Measurements from ENCODE around the gene FBXO9.

Gene FBXO9

DNA sequence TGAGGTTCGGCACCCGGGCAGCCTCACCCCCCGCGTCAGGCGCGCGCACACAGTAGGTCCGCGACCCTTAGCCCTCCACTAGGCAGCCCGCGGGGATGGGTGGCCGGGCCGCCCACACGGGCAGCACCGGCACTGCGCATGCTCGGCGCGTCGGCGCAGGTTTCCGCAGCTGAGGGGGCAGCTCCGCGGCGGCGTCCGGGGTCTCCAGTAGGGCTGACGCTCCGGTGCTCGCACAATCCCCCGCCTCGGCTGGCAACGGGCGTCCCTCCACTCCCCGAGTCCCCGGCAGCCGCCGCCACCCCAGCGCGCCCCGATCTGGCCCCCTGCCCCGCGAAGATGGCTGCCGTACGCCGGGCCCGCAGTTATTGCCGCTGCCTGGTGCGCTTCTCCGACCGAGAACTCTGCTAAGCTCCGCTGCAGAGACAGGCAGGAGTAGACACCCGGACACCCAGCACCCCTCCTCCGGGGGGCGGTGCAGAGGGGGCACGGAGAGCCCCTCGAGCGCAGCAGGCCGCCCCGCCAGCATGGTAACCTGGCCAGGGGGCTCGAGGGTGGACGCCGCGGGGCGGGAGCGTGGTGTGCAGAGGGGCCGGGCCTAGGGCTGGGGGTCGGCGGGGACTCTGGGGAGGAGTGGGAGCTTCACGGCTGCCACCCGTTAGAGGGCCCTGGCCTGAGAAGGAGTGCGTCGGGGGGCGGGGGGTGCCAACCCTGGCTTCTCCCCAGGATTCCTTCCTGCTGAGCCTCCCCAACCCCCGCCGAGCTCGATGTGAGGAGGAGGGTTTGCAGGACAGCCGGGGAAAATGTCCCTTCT, at the start of gene FBXO9:
FBXO9 (plus strand) TSS at position 139 of the 811 bp plus-strand sequence; CDS start at position 525, 386 bp downstream.
- no peak for DNase-seq

GRCh38 chr6:53015486-53015885, 49.7 kb upstream of the FBXO9 start:
- no peak for DNase-seq

DNA sequence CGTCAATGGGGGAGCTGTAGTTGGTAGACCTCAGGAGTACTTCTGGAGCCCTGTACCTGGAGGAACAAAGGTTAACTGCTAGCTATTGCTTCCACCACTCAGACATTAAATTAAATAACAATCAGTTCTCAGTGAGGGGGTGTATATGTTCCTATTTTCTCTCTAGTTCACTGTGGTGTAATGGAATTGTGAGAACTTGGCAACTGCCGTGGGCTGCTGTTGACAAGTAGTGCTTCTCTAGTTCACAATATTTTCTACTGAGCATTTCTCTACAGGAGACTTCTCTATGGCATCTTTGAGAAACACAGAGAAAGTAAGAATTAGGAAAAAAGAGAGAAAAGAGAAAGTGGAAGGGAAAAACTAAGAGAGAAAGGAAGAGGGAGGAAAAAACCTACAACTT, 46.8 kb upstream of the FBXO9 start:
- no peak for DNase-seq

GRCh38 chr6:53020005-53020744, 45.0 kb upstream of the FBXO9 start:
- no peak for DNase-seq

GRCh38 chr6:53023323-53023722, 41.9 kb upstream of the FBXO9 start:
- DNase-seq: no peak

DNA sequence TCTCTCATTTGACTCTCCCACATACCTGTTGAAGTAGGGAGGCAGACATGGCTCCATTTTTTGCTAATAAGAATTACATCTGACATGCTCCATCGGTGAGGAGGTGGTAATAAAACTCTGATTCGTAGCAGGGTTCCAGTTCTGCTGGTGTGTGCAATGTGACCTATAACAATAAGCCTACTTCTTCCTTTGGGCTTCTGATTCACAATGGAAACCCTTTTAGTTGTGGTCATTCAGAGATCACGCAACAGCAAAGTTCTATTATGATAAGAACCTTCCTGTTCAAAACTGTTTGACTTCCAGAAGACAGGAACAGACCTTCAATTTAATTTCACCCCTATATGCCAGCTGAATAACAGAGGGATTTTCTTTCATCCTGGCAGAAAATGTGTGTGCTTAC, 38.7 kb upstream of the FBXO9 start:
- DNase-seq: no peak

DNA sequence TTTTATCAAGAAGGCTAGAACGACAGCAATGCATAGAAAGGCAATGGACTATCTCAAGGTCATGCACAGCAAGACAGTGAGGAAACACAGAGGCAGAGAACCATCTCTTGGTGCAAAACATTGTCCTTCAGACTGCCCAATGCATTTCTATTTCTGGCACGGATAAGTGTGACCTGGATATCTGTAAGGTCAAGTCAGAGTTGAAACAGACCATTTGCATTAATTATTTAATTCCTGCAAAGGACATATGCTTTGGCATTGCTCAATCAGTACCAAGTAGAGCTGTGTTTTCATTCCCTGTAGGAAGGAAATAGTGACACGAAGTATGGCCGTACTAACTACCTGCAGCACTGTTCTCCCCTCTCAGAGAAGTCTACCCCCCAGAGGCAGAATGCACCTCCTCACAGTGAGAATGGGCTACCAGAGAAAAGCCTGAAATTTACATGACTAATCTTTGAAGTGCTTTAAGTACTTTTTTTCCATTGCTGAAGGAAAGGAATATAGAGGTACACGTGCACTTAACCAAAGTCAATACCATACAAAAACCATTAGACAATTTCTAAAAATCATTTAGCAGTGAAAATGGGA, 38.0 kb upstream of the FBXO9 start:
- no peak for DNase-seq

- no peak for DNase-seq
Observed at GRCh38 chr6:53028467-53028866, 36.7 kb upstream of the FBXO9 start.

GRCh38 chr6:53029257-53029656, 35.9 kb upstream of the FBXO9 start:
- DNase-seq: no peak

GRCh38 chr6:53029761-53030160, 35.4 kb upstream of the FBXO9 start:
- no peak for DNase-seq

GRCh38 chr6:53031281-53031680, 33.9 kb upstream of the FBXO9 start:
- DNase-seq: no peak

- DNase-seq: no peak
Observed at GRCh38 chr6:53032849-53033248, 32.4 kb upstream of the FBXO9 start.

DNA sequence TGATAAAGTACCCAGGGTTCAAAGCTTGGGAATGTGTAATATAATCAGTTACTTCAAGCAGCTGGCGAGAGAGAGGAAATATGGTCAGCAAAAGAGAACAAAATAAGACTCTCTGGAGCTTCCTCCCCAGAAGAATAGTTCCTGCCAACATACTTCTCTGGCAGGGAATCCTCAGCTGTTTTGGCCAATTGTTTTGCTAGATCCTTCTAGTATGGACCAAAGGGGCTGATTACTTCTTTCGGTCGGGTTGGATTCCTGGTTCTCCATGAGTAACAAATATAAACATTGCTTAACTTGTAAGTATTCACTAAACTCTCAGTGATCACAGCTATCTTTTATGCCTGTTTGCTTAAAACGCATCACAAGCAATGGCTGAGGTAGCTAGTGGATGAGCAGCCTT, 31.4 kb upstream of the FBXO9 start:
- no peak for DNase-seq

DNA sequence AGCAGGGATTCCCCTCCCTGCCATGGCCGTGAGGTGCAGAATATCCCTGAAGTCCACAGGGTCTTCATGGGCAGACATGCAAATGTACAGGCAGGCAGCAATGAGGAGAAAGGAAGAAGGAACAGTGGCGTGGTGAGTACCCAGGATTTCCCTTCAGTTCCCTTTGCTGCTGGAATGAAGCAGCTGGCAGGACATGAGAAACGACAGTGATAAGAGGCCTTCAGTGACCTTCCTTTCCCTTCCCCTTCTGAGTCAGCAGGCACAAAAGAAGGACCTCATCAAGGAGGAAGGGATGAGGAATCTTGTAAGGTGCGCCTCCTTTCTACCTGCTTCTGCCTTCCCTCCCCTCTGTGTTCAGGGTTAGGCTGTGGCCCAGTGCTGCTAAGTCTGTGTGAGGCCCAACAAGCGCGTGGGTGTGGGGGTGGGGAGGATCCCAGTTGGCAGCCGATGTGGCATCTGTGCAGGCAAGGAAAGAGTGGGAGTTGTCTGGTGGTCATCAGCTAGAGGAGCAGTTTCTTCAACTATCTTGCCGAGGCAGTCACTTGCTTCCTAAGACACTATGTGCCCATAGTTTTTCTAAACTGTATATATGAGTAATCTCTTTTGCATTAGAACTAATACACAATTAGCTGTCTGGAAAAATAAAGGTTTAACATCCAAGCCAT, 29.5 kb upstream of the FBXO9 start:
- DNase-seq: no peak

GRCh38 chr6:53038141-53038540, 27.1 kb upstream of the FBXO9 start:
- DNase-seq: no peak

- no peak for DNase-seq
Observed at GRCh38 chr6:53038596-53038995, 26.6 kb upstream of the FBXO9 start.

DNA sequence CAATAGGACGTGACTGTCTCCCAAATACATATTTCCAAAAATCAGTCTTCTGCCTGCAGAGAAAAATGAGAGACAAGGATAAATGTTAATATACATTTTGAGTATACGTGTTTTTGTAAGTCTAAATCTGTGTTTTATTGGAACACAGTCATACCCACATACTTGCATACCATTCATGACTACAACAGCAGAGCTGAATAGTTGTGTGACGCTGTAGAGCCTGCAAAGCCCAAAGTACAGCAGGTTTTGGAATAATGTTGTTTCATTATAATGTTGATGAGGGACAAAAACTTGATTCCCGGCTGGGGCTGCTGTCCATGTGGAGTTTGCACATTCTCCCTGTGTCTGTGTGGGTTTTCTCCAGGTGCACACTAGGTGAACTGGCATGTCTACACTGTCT, 23.8 kb upstream of the FBXO9 start:
- DNase-seq: no peak

- DNase-seq: no peak
Observed at GRCh38 chr6:53042112-53042511, 23.1 kb upstream of the FBXO9 start.

DNA sequence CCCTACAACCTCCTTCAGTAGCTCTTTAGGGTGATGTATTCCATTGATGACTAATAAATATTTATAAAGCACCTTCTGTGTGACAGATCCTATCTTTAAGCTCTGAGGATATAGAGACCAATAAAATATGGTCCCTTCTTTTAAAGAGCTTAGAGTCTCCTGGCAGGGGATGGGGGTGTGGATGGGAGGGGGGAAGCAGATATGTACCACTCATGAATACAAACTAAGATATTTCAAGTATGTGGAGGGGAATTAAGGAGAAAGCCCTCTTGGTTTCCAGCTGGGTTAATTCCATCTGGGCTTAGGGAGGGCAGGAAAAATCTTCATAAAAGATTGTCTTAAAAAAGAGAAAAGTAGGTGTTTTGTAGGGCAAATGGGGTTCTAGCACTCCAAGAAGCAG, 21.6 kb upstream of the FBXO9 start:
- no peak for DNase-seq

DNA sequence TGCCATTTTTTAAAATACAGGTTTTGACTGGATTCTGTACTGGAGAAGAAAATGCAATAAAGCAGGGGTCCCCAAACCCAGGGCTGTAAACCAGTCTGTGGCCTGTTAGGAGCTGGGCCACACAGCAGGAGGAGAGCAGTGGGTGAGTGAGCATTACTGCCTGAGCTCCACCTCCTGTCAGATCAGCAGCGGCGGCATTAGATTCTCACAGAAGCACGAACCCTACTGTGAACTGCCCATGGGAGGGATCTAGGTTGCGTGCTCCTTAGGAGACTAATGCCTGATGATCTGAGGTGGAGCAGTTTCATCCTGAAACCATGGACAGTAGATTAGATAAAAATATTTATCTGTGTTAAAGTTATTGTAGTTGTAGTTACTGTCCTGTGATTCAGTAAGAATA, 21.1 kb upstream of the FBXO9 start:
- no peak for DNase-seq

GRCh38 chr6:53044572-53044971, 20.6 kb upstream of the FBXO9 start:
- no peak for DNase-seq

DNA sequence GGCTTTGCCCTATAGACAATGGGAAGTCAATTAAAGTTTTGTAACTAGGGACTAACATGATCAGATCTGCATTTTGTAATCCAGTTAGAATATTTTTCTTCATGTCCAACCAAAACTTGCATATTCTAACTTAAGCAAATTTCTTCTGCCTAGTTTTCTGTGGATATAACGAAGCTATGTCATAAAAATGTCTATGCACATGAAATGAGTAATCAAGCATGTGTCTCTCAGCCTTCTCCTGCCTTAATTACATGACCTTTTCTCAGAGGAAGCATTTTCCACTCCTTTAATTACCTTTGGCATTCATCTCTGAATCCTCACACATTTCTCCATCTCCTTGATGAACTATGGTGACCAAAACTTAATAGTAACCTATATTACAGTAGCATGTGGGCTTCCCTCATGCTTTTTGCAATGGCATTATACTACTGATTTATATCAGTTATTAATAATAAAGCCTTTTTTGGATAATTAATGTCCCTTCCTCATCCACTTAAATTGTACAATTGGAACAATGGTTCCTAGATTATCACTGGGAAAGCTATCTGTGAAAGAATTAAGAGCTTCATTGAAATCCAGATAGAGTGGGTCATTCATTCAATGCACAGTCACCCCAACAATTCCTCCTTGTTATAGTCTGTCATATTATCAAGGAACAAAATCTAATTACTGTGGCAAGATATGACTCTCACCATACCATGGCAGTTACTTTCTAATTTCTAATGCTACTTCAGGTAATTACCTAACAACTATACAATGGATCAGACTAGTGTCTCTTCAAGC, 19.1 kb upstream of the FBXO9 start:
- DNase-seq: no peak

Data from SIG-M5 (cell line).